Measurements from ENCODE around the gene SRC.

DNA sequence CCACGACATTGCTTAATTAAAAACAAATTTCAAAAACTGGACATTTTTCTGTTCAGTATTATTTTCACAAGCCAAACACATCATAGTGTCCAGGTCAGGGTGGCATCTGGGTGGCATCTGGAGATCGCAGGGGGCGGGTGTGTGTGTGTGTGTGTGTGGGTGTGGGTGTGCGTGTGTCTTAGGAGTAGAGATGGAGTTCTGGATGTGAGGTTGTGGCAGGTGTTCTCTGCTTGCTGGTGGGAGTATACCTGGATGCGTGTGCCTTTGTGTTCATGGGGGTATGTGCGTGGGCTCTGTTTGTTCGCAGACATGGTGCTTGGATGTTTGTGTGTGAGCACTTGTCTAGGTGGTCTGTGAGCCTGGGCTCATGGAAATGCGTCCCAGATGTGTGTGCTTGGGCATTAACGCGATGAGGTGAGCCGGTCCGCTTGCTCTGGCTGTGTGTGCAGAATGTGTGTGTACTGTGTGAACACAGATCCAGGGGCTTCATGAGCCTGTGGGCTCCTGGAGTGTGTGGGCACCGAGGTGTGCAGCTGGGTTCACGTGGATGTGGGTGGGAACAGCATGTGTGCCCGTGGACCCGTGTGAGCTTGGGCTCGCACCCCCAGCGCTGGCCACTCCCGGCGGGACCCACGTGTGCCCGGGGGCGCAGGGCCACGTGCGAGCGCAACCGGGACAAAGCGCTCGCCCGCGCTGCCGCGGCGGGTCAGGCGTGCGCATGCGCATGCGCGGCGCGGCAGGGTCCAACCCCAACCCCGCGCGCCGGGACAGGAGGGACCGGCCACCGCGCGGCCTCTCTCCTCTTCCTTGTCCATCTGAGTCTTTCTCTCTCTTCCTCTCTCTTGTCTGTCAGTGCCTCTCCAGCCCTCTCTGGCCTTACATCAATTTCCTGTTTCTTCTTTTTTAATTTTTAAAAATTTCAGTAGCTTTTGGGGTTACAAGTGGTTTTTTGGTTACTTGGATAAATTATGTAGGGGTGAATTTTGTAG, 60.4 kb downstream of the SRC start:
- TF ChIP-seq, protein P1, sequence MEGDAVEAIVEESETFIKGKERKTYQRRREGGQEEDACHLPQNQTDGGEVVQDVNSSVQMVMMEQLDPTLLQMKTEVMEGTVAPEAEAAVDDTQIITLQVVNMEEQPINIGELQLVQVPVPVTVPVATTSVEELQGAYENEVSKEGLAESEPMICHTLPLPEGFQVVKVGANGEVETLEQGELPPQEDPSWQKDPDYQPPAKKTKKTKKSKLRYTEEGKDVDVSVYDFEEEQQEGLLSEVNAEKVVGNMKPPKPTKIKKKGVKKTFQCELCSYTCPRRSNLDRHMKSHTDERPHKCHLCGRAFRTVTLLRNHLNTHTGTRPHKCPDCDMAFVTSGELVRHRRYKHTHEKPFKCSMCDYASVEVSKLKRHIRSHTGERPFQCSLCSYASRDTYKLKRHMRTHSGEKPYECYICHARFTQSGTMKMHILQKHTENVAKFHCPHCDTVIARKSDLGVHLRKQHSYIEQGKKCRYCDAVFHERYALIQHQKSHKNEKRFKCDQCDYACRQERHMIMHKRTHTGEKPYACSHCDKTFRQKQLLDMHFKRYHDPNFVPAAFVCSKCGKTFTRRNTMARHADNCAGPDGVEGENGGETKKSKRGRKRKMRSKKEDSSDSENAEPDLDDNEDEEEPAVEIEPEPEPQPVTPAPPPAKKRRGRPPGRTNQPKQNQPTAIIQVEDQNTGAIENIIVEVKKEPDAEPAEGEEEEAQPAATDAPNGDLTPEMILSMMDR (IDR thresholded peaks at IDR 0.05 in 4 of 5, conservative IDR thresholded peaks at IDR 0.05 in 1 of 5), result no peak
- TF ChIP-seq POLR2A (IDR thresholded peaks at IDR 0.05), result no peak

Data from gastrocnemius medialis (tissue), 4 donors.